GM19035 (cell line): ENCODE results near the gene MMP10.
"Not testable (repeated sequence)": the region's sequence is repeated elsewhere in the genome, so short reads cannot be mapped to it uniquely, and the experiment has no call there.

Experiments used
- ATAC-seq: cut with Tn5 transposase; IDR thresholded peaks from one replicate; pipeline ENCODE4 v1.9.1; 2021; ENCODE audit not compliant: unreplicated experiment

MMP10 gene

DNA sequence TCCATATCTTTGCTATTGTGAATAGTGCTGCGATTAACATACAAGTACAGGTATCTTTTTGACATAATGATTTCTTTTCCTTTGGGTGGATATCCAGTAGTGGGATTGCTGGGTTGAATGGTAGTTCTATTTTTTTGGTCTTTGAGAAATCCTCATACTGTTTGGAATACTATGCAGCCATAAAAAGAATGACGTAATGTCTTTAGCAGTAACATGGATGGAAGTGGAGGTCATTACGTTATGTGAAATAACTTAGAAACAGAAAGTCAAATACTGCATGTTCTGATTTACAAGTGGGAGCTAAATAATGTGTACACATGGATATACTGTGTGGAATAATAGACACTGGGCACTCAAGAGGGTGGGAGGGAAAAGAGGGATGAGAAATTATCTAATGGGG is 4.0 kb upstream of the MMP10 start:
- ATAC-seq = no peak

- ATAC-seq = no peak
Observed at GRCh38 chr11:102783720-102784119, 3.3 kb upstream of the MMP10 start.

DNA sequence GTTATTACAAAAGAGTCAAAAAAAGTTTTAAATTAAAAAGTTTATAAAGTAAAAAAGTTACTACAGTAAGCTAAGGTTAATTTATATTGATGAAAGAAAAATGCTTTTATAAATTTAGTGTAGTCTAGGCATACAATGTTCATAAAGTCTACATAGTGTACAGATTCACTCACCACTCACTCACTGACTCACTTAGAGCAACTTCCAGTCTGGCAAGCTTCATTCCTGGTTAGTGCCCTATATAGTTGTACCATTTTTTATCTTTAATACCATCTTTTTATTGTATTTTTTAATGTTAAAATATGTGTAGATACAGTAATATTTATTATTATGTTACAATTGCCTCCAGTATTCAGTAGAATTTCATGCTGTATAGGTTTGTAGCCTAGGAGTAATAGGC is 2.6 kb upstream of the MMP10 start:
- no peak for ATAC-seq

GRCh38 chr11:102781676-102782075 is 1.2 kb upstream of the MMP10 start:
- ATAC-seq = no peak

- no peak for ATAC-seq
Observed at GRCh38 chr11:102776454-102776853, 4.0 kb downstream of the MMP10 start.

GRCh38 chr11:102773386-102773785 is 7.0 kb downstream of the MMP10 start:
- no peak for ATAC-seq

- no peak for ATAC-seq
Observed at GRCh38 chr11:102771351-102771750, 9.1 kb downstream of the MMP10 start.

GRCh38 chr11:102770191-102770590 is 10.2 kb downstream of the MMP10 start:
- no peak for ATAC-seq

DNA sequence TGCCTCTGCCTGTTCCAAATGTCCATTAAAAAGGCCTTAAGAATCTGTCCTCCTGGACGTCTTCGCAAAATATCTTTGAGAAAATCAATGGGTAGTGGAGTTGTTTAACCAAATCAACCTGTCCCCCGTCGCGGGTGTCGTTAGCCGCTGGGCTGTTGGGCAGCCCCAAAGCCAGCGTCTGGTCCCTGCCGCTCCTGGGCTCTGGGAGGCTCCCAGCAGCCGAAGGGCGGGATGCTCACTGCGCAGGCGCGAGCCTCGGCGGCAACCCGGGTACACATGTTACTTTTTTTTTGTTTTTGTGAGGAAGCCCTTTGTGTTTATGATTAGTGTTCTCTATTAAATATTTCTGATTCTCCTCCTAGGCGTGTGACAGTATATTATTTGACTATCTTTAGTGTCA is 12.6 kb downstream of the MMP10 start:
- ATAC-seq = no peak

DNA sequence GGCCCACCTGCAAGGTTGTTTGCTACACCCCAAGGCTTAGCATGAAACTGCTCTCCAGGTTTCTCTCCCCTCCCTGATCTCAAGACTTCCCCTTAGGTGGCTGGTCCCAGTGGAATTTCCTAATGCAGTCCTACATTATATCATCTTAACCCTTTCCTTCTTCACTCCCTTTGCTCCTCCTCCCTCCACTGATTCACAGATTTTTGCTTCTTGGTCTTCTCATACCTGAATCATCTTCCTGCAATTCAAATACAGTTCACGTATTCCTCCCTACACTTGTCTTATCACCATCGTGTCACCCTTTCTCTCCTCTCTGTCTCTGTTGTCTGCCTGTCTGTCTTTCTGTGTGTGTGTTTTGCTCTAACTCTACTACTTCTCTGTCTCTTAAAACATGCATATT is 17.0 kb downstream of the MMP10 start:
- ATAC-seq = no peak

GRCh38 chr11:102762361-102762767 is 18.1 kb downstream of the MMP10 start:
- ATAC-seq = no peak

- no peak for ATAC-seq
Observed at GRCh38 chr11:102761646-102762238, 18.7 kb downstream of the MMP10 start.

DNA sequence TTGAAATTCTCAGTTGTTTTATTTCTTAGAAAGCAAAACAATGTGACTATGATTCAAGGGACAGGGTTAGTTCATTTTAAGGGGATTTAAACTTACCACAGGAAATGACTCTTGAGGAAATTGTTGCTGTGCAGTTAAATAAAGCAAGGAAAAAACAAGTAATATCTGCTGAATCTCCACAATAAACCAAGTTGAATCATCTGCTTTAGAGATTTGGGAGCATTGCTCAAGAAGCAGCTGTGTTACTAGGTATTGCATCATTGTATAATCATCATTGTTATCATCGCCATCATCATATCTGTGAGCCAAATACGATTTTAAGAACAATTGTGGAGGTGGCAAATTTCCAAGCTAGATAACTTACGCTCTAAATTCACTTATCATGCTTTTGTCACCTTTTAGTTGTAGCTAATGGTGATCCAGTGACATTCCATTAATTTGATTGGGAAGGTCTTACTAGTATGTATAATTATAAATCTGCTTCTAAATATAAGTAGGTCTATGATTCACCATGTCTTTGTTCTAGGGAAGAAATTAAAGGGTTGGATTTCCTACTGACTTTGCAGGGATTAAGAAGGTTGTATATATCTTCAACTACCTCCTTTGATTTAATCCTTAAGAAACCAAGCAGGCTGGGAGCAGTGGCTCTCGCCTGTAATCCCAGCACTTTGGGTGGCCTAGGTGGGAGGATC is 19.9 kb downstream of the MMP10 start:
- no peak for ATAC-seq

DNA sequence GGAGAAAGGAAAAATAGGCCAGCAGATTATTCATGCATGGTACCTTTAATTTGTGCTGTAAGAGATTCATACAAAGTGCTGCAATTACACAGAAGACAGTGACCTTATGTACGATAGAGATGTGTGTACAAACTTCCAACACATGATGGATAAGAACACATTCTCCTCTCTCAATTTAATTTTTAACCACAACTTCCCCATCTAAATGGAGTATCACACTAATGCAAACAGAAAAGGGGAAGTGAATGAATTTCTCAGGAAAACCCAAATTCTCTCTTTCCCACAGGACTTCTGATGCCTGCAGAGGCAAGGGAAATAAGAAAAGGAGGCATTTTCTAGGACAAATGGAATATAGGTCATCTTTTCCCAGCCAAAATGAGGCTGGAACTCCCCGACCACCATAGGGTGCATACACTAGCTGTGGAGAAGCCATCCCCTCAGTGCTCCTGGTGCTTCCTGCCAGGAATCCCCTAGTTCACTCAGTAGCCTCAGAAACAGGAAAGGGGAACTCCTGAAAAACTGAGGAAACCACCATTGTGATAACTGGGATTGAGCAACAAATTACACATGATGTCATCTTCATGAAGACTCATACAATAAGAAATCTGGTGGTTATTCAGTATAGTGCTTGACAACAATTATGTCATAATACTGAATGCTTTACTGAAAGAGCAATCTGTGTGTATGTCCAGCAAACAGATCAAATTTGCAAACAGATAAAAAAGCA is 22.4 kb downstream of the MMP10 start:
- ATAC-seq = no peak

GRCh38 chr11:102753267-102753666 is 27.2 kb downstream of the MMP10 start:
- no peak for ATAC-seq

DNA sequence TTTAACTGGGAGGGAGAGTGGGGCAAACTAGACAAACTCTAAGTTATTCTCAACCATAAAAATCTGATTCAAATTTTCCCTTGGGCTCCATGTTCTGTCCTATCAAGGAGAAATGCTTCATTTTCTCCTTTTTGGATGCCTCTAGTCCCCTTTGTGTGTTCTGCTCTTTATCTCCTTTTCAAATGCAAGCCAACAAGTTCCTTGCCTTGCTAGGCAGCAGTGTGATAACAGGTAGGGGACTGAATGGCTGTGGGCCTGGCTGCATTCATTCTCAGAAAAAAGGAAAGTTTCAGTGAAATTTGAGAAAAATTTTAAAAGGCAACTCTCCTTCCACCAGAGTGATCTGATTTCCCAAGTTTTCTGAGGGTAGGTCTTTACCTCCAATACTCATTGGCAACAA is 28.8 kb downstream of the MMP10 start:
- no peak for ATAC-seq

DNA sequence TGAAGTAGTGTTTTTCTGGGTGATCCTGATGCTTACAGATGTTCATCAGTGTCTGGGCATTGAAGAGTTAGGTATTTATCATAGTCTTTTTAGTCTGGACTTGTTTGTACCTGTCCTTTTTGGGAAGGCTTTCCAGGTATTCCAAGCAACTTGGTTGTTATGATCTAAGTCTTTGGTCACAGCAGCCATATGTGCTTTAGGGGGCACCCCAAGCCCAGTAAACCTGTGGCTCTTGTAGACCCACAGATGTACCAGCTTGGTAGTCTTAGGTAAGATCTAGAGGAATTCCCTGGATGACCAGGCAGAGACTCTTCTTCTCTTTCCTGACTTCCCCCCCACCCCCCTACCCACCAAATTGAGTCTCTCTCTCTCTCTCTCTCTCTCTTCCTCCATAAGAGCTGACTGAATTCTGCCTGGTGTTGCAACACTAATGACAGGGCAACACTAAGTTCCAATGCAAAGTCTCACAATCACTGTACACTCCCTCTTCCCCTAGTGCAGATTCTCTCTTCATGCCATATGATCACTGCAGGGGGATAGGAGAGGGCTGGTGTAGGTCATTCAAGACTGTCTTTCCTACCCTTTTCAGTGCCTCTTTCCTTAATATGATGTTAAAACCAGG is 31.2 kb downstream of the MMP10 start:
- no peak for ATAC-seq

DNA sequence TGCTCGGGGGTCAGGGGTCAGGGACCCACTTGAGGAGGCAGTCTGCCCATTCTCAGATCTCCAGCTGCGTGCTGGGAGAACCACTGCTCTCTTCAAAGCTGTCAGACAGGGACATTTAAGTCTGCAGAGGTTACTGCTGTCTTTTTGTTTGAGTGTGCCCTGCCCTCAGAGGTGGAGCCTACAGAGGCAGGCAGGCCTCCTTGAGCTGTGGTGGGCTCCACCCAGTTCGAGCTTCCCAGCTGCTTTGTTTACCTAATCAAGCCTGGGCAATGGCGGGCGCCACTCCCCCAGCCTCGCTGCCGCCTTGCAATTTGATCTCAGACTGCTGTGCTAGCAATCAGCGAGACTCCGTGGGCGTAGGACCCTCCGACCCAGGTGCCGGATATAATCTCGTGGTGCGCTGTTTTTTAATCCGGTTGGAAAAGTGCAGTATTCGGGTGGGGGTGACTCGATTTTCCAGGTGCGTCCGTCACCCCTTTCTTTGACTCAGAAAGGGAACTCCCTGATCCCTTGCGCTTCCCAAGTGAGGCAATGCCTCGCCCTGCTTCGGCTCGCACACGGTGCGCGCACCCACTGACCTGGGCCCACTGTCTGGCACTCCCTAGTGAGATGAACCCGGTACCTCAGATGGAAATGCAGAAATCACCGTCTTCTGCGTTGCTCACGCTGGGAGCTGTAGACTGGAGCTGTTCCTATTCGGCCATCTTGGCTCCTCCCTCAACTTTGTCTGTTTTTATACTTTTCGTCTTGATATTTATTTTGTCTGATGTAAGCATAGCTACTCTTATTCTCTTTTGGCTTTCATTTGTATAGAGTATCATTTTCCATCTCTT is 33.5 kb downstream of the MMP10 start:
- ATAC-seq = not testable (repeated sequence)

DNA sequence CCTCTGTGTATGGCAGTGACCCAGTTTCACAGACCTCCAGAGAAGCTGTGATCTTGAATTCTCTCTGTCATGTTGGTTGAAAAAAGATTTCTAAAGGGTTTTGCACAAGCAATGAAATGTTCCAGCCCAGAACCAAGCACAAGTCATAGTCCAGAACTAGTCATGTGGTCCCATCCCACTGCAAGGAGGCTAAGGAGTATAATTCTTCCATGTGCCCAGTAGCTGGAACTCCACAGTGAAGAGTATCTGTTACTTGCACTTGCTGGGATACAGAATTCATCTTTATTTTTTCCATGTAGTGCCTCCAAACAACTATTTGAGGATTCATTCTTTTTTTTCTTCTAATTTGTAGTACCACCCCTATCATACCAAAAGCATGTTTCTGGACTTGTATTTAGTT is 45.8 kb downstream of the MMP10 start:
- no peak for ATAC-seq

- ATAC-seq = peak; percentile 93
Observed at GRCh38 chr11:102733232-102733875, 47.1 kb downstream of the MMP10 start.
